ENCODE measurements around the gene SLC25A12.

DNA sequence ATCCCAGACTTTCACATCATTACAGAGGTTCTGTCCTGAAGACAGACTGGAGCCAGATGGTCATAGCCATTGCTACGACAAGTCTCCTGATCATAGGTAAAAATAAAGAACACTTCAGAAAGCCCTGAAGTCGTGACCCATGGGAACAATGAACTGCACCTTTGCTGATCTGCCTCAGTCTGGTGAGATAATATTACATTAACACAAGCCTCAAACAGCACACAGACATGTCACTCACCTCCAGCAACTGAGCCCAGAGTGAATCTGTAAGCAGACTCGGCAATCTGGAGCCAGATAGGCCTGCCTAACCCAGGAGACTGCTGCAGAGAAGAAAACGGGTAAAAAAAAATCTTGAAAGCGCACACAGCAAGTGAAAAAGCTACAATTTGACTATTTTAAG lies 79.2 kb downstream of the SLC25A12 start:
- TF ChIP-seq, protein P1, sequence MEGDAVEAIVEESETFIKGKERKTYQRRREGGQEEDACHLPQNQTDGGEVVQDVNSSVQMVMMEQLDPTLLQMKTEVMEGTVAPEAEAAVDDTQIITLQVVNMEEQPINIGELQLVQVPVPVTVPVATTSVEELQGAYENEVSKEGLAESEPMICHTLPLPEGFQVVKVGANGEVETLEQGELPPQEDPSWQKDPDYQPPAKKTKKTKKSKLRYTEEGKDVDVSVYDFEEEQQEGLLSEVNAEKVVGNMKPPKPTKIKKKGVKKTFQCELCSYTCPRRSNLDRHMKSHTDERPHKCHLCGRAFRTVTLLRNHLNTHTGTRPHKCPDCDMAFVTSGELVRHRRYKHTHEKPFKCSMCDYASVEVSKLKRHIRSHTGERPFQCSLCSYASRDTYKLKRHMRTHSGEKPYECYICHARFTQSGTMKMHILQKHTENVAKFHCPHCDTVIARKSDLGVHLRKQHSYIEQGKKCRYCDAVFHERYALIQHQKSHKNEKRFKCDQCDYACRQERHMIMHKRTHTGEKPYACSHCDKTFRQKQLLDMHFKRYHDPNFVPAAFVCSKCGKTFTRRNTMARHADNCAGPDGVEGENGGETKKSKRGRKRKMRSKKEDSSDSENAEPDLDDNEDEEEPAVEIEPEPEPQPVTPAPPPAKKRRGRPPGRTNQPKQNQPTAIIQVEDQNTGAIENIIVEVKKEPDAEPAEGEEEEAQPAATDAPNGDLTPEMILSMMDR (IDR thresholded peaks at IDR 0.05; ENCODE audit: borderline replicate concordance, extremely low read depth, low read length, poor library complexity, severe bottlenecking): no peak
- no peak for TF ChIP-seq EZH2 (IDR thresholded peaks at IDR 0.05; ENCODE audit: borderline replicate concordance, low read depth, low read length, severe bottlenecking)

Data from DND-41 (cell line).